GM21737 (cell line): Measurements from ENCODE around the gene MAJIN.
A peak's percentile ranks its signal among the peaks of the same experiment; 100 is the strongest.

Source experiments
- ATAC-seq: cut with Tn5 transposase; IDR thresholded peaks from one replicate; pipeline ENCODE4 v1.9.1; 2021; ENCODE audit warnings: mild to moderate bottlenecking, moderate library complexity; ENCODE audit not compliant: unreplicated experiment

Gene MAJIN

DNA sequence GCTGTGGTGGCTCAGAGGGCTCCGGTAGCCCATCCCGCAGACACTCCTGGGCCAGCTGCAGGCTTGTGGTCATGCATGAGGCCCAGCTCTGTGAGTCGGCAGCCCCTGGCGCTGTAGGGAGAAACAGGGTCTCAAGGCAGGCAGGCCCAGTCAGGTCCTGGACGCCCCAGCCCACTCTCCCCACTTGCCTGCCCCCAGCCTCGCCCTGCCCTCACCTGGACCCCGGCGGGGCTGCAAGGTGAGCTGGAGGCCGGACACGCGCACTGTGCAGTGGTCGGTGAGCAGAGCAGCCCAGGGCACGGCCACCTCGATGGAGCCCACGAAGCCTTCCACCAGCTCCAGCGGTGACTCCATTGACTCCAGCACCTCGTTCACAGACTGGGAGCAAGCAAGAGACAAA, 57.8 kb downstream of the MAJIN start:
- no peak for ATAC-seq

DNA sequence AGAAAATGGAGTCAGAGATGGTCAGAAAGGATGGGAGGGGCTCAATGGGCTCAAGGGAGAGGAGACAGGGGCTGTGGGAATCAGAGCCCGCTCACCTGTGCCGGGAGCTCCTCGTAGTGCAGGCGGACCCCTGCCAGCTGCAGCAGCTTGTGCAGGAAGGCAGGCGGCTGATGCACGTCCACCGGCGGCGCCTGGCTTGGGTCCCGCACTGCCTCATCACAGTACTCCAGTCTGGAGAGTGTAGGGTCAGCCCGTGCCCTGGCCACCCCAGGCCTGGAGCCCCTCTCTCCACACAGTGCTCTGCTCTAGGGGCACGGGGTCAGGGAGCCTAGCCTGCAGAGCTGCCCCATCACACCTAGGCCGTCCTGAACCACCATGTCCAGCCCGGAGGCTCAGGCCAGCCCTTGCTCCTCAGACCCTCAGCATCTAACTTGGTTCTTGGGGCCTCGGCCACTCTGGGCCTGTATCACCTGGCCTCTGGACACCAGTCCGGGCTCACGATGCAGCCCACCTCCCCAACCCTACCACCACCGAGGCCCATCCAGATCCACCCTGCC, 58.7 kb downstream of the MAJIN start:
- no peak for ATAC-seq

DNA sequence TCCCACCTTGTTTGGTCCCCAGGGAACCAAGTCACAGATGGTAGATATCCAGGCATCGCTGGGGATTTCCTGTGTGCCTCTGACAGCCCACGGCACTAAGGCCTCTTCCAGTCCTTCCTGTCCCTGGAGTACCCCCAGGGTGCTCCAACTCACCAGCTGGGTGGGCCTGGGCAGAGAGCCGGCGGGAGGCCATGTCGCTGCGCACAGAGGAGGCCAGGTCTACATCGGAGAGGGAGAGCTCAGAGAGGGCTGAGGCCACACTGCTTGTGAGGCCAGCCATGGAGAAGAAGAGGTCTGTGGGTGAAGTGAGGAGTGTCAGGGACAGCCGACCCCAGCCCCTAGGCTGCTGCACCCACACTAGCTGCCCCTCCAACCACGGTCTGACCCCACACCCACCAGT, 60.2 kb downstream of the MAJIN start:
- no peak for ATAC-seq

DNA sequence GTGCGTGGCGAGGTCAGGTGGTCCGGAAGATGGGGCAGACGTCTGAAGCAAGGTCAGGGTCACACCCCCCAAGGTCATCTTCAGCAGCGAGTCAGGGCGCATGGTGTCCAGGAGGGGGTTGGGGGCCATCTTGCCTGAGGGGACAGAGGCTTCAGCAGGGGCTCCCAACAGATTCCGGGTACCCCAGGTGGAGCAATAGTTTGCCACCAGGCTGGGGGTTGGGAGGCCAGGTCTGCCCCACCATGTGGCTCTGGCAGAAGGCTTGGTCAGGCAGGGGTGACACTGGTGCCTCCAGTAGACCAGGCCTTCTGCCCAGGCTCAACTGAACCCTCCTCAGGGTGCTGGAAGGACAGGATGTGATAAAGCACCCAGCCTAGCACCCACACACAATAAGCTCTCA, 60.8 kb downstream of the MAJIN start:
- no peak for ATAC-seq

DNA sequence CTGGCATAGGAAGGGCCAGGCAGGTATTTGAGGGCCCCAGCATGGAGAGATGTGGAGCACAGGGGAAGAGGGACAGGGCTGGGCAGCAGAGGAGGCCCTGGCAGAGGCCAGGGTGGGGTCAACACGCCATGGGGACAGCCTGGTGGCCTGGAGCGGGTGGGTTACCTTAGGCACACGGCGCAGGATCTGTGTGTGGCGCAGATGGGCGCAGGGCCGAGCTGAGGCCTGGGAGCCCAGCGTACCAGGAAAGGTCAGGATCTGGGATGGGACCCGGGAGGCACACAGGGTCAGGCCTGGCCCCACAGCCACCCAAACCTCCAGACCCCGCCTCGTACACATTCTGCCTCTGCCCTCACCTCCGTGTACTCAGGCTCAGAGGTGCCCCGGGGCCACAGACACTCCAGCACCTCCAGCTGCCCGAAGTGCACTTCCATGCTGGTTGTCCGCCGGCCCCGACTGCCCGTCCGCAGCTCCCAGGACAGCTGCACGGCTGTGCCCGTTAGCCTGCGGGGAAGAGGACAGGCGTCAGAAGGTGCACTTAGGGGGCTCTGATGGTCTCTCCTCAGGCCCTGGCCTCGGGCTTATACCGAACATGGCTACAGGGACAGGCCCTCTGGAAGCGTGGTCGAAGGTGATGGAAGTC, 61.3 kb downstream of the MAJIN start:
- ATAC-seq, result no peak

DNA sequence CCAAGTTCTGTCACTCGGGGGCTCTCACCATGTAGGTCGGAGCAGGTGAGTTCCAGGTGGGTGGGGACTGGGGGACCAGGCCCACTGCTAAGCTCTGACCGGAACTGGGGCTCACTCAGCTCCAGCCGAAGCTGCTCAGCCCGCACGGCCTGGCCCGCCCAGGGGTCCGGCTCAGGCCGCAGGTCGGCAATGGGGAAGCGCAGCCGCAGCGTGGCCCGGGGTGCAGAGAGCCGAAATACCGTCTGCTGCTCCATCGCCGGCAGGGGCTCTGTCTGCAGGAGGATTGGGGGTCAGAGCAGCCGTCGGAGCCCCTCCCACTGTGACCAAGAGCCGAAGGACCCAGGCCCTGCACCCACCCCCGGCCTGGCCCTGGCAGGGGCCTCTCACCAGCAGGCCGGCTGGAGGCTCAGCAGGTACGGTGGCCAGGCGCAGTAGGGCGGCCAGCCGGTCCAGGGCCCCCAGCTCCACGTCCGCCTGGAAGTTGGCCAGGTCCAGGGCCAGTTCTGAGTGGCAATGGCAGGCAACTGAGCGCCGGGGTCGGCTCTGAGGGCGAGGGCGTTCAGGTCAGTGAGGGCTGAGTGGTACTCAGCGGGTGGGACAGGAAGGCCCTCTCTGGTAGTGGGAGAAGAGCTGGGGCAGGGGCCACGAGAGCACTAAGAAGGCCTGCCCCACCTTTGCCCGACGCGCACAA, 62.1 kb downstream of the MAJIN start:
- ATAC-seq, result no peak

DNA sequence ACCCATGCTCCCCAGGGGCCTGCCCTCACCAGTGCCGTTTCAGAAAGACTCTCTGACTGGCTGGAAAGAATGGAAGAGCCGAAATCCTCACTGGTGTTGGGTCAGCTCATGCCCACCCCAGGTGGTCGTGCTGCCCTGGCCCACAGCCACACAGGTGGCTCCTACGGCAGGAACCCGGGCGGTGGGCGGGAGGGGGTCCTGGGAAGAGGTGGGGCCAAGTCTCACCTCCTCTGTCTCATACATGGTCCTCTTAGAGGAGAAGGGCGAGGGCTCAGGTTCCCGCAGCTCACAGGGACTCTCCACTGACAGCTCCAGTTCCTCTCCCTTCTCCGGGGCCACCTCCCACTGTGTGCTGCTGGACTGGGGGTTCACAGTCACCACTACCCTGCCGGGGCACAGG, 63.1 kb downstream of the MAJIN start:
- ATAC-seq, result no peak

DNA sequence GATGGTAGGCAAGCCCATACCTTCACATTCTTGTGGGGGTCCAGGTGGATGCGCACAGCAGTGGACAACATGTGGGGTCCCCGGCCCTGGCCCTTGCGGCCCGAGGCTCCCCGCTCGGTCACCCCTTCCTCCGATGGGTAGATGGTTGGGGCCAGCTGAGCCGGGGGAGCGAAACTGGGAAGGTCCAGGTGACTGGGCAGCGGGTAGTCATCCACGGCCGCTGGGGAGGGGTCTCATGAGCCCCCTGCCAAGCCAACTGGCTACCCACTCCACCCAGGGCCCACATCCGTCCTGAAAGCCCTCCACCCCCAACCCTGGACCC, 65.6 kb downstream of the MAJIN start:
- ATAC-seq, result no peak

DNA sequence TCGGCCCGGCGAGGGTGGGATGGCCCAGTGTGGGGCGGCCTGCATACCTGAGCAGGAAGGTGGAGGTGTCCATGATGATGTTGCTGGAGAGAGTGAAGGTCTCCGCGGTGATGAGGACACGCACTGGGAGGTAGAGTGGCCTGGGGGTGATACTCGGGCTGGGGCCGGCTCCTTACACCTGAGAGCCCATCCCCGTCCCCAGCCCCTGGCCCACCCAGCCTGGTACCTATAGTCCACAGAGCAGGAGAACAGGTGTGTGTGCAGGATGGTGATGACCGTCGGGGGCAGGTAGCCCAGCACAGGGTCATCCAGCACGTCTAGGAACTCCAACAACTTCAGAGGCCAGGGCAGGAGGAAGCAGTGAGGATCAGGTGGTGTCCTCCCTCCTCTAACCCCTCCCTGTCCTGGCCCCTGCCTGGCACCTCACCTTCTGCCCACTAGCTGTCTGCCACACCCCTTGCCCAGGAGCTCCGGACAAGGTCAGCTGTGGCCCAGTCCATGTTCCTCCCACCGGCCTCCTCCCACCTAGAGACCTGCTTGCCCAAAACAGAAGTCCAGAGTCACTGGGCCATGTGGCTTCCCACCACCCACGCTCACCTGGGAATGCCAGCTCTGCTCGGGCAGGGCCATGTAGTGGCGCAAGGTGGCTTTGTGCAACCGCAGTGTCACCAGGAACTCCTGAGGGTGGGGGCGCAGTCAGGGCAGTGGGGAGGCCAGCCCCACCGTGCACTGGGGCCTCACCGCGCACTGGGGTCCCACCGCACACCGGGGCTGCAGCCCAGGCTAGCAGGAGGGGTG, 66.2 kb downstream of the MAJIN start:
- ATAC-seq, result no peak

DNA sequence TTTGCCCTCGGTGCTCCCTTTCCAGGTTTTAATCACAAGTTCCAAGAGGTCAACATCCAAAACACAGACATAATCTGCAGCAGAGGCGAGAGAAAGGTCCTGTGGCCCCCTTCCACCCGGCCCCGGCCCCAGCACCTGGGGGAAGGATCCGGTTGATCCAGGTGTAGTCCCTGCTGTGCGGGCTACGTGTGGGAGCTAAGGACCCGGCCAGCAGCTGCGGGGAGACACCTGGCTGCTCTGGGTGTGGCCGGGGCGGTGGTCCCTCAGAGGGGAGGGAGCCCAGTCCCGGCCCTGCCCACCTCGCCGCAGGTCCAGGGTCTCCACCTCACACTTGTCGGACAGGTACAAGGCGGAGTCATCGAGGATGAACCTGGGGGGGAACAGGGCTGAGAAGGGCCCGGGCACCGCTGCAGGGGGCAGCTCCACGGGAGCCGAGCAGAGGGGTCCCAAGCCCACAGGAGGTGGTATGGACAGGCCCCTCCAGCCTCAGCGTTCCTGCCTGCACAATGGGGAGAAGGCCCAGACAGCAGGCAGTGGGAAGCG, 68.5 kb downstream of the MAJIN start:
- no peak for ATAC-seq

DNA sequence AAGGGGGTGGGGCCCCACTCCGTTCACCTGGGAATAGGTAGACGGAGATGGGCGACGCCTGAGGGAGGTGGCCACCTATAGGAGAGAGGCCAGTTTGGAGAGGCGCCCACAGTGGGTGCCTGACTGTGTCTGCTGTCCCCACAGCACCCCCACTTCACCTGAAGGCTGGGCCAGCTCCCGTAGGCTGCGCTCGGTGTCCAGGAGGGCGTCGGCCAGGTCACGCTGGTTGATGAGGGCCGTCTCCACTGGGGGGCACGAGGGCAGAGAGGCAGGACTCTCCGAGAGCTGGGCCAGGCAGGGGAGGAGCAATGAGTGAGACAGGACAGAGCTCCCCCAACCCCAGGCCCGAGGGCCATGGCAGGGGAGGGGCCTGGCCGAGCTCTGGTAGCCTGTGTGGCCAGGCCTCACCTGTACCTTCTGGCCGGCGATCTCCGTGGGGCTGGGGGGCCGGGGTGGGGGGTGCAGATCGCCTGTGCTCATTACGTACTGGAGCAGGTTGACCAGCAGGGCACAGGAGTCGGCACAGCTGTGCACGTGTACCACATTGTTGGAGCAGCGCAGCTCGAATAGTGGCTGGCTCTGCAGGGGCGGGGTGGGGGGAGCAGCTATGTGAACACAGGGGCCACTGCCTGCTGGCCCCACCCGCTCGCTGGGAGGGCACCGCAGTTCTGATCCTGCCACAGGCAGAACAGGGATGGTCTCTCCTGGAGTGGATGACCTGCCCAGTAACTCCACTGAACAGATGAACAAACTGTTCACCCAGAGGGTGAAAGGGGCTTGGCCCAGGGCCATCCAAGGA, 69.6 kb downstream of the MAJIN start:
- ATAC-seq, result no peak

DNA sequence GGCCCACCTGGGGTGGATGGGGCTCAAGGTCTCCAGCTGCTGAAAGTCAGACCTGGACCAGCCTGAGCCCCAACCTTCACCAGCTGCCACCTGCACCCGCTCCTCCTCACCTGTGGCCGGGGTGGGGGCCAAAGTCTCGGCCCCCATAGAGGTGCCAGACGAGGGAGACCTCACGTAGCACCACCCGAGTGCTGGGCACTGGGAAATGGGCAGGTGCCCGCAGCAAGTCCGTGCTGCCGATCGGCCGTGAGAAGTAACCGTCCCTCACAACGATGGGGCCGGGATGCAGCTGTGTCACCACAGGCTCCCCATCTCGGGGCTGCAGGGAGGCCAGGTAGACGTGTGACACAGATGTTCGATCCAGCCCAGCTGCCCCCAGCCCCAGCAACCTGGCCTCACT, 71.1 kb downstream of the MAJIN start:
- ATAC-seq, result no peak

DNA sequence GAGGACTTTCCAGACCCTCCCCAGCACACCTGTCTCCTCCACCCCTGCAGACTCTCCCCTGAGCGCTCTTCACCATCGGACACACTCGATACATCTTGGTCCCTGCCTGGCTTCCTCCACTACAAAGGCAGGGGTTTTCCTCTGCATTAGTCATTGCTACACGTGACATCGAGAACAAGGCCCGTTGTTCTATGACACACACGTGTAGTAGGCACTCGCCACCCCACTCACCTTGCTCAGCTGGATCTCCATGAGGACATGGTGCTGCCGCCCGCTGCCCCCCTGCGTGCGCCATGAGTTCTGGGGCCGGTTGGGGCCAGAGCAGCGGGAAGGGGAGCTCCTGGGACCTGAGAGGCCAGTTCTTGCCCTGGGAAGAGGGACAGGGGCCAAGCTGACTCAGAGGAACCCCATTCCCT, 71.6 kb downstream of the MAJIN start:
- ATAC-seq, result no peak

DNA sequence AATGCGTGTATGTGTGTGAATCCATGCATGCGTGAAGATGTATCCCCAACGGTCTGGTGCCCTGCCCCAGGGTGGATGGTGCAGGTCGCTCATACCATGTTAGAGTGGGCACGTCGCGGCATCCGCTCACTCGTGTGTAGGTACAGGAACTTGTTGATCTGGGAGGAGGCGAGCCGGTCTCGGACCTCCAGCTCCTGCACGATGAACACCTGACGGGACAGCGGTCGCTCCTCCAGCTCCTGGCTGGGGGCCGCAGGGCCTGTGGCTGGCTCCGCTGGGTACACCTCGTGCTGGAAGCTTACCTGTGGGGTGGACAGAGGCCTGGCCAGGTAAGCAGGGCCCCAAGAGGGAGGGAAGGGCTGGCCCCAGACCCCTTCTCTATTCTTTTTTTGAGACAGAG, 73.4 kb downstream of the MAJIN start:
- ATAC-seq, result no peak

DNA sequence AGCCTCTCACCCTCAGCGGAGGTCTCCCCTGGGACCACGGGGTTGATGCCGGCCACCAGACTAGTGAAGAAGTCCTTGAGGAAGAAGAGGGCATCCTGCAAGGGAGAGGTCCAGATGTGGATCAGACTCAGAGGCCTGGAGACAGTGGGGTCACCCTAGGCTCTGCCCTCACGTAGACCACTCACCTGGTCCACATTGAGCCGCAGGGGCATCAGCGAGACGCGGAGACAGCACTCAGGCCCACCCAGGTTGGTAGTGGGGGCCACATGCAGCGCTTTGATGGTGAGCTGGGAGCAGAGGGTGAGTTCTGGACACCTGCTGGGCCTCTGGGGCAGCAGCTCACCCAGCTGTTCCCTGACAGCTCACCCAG, 73.8 kb downstream of the MAJIN start:
- no peak for ATAC-seq

DNA sequence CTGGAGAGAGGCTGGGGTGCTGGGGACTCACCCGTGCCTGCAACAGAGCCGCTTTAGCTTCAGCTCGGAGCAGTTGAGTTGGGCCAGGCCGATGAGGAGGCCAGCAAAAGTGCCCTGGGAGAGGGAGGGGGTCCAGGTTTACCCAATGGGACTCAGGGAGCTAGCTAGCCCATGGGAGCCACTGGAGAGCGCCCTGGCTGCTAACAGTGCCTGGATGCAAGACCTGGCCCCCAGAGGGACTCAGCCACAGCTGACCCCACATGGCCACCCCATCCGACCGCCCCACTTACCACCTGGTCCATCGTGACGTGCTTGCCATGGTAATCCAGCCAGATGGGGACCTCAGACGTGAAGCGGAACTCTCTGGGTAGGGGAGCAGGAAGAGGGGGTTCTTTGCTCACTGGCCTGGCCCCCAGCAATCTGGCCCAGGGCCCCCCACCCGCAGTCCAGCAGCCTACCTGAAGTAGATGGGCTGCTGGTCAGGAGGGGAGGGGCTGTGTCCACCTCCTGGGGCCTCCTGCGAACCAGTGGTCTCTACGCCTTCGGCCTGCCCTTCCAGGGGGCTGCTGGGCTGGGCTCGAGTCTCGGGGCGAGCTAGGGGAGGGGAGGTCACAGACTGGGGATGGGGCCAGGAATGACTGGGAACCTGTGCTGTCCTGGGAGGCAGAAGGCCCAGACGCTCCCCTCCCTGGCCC, 74.4 kb downstream of the MAJIN start:
- no peak for ATAC-seq

DNA sequence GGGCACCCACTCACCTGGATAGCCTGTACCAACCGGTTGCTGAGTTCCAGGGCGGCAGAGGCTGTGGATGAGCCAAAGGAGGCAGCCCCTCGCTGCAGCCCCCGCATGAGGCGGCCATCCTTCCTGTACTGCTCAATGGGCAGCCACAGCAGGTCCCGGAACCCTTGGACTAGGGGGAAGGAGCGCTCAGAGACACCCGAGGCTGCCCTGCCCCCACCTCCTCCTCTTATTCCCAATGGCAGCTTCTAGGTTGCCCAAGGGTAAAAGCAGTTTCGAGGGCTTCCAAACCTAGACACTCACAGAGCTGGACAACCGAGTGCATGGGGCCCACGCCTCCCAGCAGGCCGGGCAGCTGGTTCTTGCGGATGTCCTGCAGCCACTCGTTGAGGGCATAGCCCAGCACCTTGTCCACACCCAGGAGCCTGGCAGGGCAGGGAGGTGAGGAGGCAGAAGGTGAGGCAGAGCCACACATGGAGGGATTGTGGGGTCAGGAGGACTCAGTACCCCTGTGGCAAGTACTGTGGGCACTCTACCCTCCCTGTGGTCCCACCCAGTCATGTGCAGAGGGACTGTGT, 75.4 kb downstream of the MAJIN start:
- ATAC-seq, result no peak

DNA sequence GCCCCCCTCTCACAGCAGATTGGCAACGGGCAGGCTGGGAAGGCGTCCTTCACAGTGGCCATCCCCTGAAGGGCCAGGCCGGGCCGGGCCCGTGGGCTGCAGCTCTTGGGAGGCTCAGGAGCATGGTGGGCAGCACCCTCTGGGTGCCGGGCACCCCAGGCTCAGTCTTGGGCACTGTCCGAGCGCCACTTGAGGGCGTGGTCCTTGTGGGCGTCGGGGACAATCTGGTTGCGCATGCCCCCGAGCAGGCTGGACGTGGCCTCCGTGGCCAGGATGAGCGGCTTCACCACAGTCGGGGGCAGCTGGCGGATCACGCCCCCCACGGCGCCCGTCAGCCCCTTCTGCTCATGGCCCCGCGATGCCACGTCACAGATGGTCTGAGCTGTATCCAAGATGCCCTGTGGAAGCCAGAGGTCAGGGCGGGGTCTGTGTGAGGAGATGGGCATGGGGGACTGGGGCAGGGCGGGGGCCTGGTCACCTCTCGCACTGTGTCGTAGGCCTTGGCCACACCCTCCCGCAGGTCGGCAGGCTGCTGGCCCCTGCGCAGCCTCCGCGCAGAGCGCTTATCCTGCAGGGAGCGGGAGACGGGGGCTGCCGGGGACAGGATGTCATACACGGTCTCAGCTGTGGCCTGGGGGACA, 77.0 kb downstream of the MAJIN start:
- ATAC-seq, result no peak

DNA sequence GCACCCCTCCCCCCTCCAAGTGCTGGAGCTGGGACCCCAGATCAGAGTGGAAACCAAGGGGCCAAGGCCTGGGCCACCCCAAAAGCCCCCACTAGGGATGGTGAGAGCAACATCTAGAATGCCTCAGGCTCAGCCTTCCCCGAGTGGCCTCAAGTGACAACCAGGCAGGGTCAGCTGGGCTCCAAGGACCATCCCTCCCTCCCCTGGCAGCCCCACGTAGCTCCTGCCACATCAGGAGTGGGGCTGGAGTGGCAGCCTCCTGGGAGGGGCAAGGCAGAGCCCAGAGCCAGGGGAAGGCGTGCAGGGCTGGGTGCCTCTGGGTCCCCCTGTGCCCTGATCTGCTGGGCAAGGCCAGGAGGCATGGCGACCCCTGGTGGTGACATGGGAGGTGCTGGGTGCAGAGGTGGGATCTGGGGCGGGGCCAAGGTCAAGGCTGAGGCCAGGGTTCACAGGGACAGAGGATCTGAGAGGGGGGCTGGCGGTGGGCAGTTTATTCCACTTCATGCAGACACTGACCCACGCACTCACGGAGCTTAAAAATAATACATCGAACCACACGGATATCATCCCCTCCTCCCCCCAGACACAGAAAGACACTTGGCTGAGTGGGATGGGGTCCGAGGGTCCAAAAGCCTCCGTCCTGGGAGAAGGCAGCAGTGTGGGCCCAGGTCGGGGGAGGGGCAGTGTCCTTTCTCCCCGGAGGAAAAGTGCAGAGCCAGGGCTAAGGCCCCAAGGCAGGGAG, 77.7 kb downstream of the MAJIN start:
- ATAC-seq, result peak; percentile 53
